ENCODE data around the gene SOX5. TPM values are rescaled to one million over a fixed set of nuclear protein-coding genes. Genes with fewer than 3 reads are reported as not detected.

SOX5 gene
- total and polyA plus RNA-seq, 2 donors (not counting 1 experiment from before 2014, with no cell fraction given): 3.9 to 17.2 TPM

DNA sequence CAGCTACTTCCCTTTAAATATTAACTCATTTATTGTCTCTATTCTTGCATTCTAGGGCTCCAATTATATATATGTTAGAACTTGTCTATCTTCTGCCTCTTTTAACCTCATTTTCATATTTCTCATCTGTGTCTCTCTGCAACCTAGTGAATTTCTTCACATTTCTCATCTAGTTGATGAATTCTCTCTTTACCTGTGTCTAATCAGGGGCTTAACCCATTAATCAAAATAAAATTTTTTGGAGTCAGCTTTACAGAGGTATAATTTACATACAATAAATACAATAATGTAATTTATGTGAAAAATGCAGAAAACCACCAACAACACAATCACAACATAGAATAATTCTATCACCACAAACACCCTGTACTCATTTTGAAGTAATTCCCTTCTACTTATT, 255.2 kb downstream of the SOX5 start:
- Histone ChIP-seq H3K27me3 (replicated peaks in 1 of 4; ENCODE audit: control extremely low read depth in 1 of 4, control insufficient read depth in 3 of 4, insufficient read depth in 4 of 4, low read length in 3 of 4) (no peaks in the 10 kb centered on the region), H3K36me3 (replicated peaks in 1 of 2; ENCODE audit: control extremely low read depth in 1 of 2, control insufficient read depth in 1 of 2, extremely low read depth in 1 of 2, insufficient read depth in 2 of 2, low read length in 1 of 2) (no peaks in the 10 kb centered on the region), H3K79me2 (ENCODE audit: control insufficient read depth, insufficient read depth, low read length) (no peaks in the 10 kb centered on the region), H3K9me3 (ENCODE audit: control extremely low read depth in 1 of 3, control insufficient read depth in 2 of 3, insufficient read depth in 1 of 3, low read length in 2 of 3) (no peaks in the 10 kb centered on the region), H3K9ac (ENCODE audit: low read length) (no peak overlapping the region), H2AFZ (ENCODE audit: insufficient read depth, low read depth, low read length, poor library complexity, severe bottlenecking) (no peak overlapping the region), H3K4me2 (replicated peaks; ENCODE audit: low read depth, low read length, poor library complexity, severe bottlenecking) (no peak overlapping the region), H3K27ac (ENCODE audit: low read length in 2 of 2) (no peak overlapping the region), H3K4me3 (ENCODE audit: control extremely low read depth in 1 of 5, extremely low read depth in 1 of 5, insufficient read depth in 1 of 5, low read depth in 2 of 5, low read length in 4 of 5) (no peak overlapping the region), H4K20me1 (ENCODE audit: control insufficient read depth, insufficient read depth, low read length, poor library complexity, severe bottlenecking) (no peaks in the 10 kb centered on the region), H3K4me1 (ENCODE audit: control insufficient read depth in 2 of 2, insufficient read depth in 2 of 2, low read length in 2 of 2) (no peaks in the 10 kb centered on the region)
- DNase-seq: no peak
- no peaks in the 10 kb centered on the region for H3K4me1 Mint-ChIP-seq
- H3K27ac Mint-ChIP-seq: no peak overlapping the region
- ATAC-seq (ENCODE audit: low read depth): no peak
- H3K9me3 Mint-ChIP-seq (ENCODE audit: insufficient read depth): no peaks in the 10 kb centered on the region
- H3K4me3 Mint-ChIP-seq: no peak overlapping the region
- ChIA-PET POLR2A (no interaction called here), CTCF (interaction anchor here (0.5 kb wide), 1 partner anchor 487 kb away, joined by 3 read pairs; no protein-coding TSS in a partner anchor)
- intact Hi-C loops (cut with micrococcal nuclease): no loop called here
- TF ChIP-seq CTCF (IDR thresholded peaks at IDR 0.05) (no peak), EZH2 (IDR thresholded peaks at IDR 0.05; ENCODE audit: borderline replicate concordance, insufficient read depth, low read depth, low read length, poor library complexity, severe bottlenecking) (no peak)
- no peaks in the 10 kb centered on the region for H3K27me3 Mint-ChIP-seq

- H3K4me3 ChIP-seq (ENCODE audit: control extremely low read depth in 1 of 5, extremely low read depth in 1 of 5, insufficient read depth in 1 of 5, low read depth in 2 of 5, low read length in 4 of 5): no peak overlapping the region
- no peak for ATAC-seq (ENCODE audit: low read depth)
- POLR2A ChIA-PET: no interaction called here
- H3K4me2 ChIP-seq (replicated peaks; ENCODE audit: low read depth, low read length, poor library complexity, severe bottlenecking): no peak overlapping the region
- no peaks in the 10 kb centered on the region for H3K27me3 Mint-ChIP-seq
- no peaks in the 10 kb centered on the region for H3K79me2 ChIP-seq (ENCODE audit: control insufficient read depth, insufficient read depth, low read length)
- H3K9me3 ChIP-seq (ENCODE audit: control extremely low read depth in 1 of 3, control insufficient read depth in 2 of 3, insufficient read depth in 1 of 3, low read length in 2 of 3): no peaks in the 10 kb centered on the region
- no peaks in the 10 kb centered on the region for H3K9me3 Mint-ChIP-seq (ENCODE audit: insufficient read depth)
- no peak overlapping the region for H3K27ac ChIP-seq (ENCODE audit: low read length in 2 of 2)
- H3K4me1 Mint-ChIP-seq: peaks cover 2% of the 10 kb centered on the region
- no peaks in the 10 kb centered on the region for H3K36me3 ChIP-seq (replicated peaks in 1 of 2; ENCODE audit: control extremely low read depth in 1 of 2, control insufficient read depth in 1 of 2, extremely low read depth in 1 of 2, insufficient read depth in 2 of 2, low read length in 1 of 2)
- TF ChIP-seq EZH2 (IDR thresholded peaks at IDR 0.05; ENCODE audit: borderline replicate concordance, insufficient read depth, low read depth, low read length, poor library complexity, severe bottlenecking) (no peak), CTCF (IDR thresholded peaks at IDR 0.05) (no peak)
- no peak overlapping the region for H2AFZ ChIP-seq (ENCODE audit: insufficient read depth, low read depth, low read length, poor library complexity, severe bottlenecking)
- H3K9ac ChIP-seq (ENCODE audit: low read length): no peak overlapping the region
- H3K27me3 ChIP-seq (replicated peaks in 1 of 4; ENCODE audit: control extremely low read depth in 1 of 4, control insufficient read depth in 3 of 4, insufficient read depth in 4 of 4, low read length in 3 of 4): no peaks in the 10 kb centered on the region
- no peaks in the 10 kb centered on the region for H4K20me1 ChIP-seq (ENCODE audit: control insufficient read depth, insufficient read depth, low read length, poor library complexity, severe bottlenecking)
- no CpG with 5 or more reads among the region's 1 CpG for WGBS (ENCODE audit: insufficient coverage)
- no peak overlapping the region for H3K4me3 Mint-ChIP-seq
- intact Hi-C loops (cut with micrococcal nuclease): no loop called here
- H3K27ac Mint-ChIP-seq: no peak overlapping the region
- H3K4me1 ChIP-seq (ENCODE audit: control insufficient read depth in 2 of 2, insufficient read depth in 2 of 2, low read length in 2 of 2): no peaks in the 10 kb centered on the region
- no peak for DNase-seq
- CTCF ChIA-PET: interaction anchor here (1.6 kb wide), 1 partner anchor 10 kb away, joined by 4 read pairs; no protein-coding TSS in a partner anchor
Measured at GRCh38 chr12:23687947-23688346, 261.5 kb downstream of the SOX5 start.

Data from B cell (primary cell).